ENCODE data around the gene PSMG3. TPM values are rescaled to one million over a fixed set of nuclear protein-coding genes. Genes with fewer than 3 reads are reported as not detected.

Gene PSMG3
- total and polyA plus RNA-seq, 2 of the 8 experiments (the other 6 are each of a cell fraction or from before 2014, with no cell fraction given): 30.2 to 62.0 TPM

GRCh38 chr7:1569833-1570632 is at the start of gene PSMG3 (continued):
- peak; percentile 52; the same call in 1 of the 2 replicates for TF ChIP-seq PHF8 (conservative IDR thresholded peaks at IDR 0.05; ENCODE audit: low read depth, low read length)
